ENCODE data around the gene CEP112.

GRCh38 chr17:66183529-66183928 lies 8.4 kb downstream of the CEP112 start:
- TF ChIP-seq EZH2 (IDR thresholded peaks at IDR 0.05) (no peak), POLR2AphosphoS5 (IDR thresholded peaks at IDR 0.05; ENCODE audit: borderline replicate concordance, low read depth, low read length) (no peak)

Data from SK-N-MC (cell line).